GM19238 (cell line): ENCODE results near the gene MAN2A1.

Experiments
- DNase-seq: peaks from one replicate; pipeline ENCODE4 v3.0.0; 2011; ENCODE audit warnings: low spot score; ENCODE audit not compliant: insufficient read length

Gene MAN2A1

GRCh38 chr5:109905906-109906305, 216.2 kb downstream of the MAN2A1 start:
- DNase-seq = no peak

GRCh38 chr5:109907189-109907588, 217.5 kb downstream of the MAN2A1 start:
- no peak for DNase-seq

GRCh38 chr5:109907731-109908130, 218.0 kb downstream of the MAN2A1 start:
- no peak for DNase-seq

GRCh38 chr5:109908366-109908765, 218.6 kb downstream of the MAN2A1 start:
- no peak for DNase-seq

GRCh38 chr5:109910874-109911273, 221.1 kb downstream of the MAN2A1 start:
- DNase-seq = no peak

GRCh38 chr5:109911731-109912130, 222.0 kb downstream of the MAN2A1 start:
- no peak for DNase-seq

GRCh38 chr5:109914906-109915305, 225.2 kb downstream of the MAN2A1 start:
- no peak for DNase-seq

- no peak for DNase-seq
Measured at GRCh38 chr5:109916481-109917153, 226.9 kb downstream of the MAN2A1 start.
